HG03378 (cell line): ENCODE results near the gene SRM.
"Not testable (repeated sequence)": the region's sequence is repeated elsewhere in the genome, so short reads cannot be mapped to it uniquely, and the experiment has no call there.

Experiments
- ATAC-seq: cut with Tn5 transposase; IDR thresholded peaks from one replicate; pipeline ENCODE4 v1.9.1; 2021; ENCODE audit warnings: mild to moderate bottlenecking, moderate library complexity; ENCODE audit not compliant: unreplicated experiment

SRM gene

GRCh38 chr1:11023201-11023600, 36.6 kb downstream of the SRM start:
- no peak for ATAC-seq

GRCh38 chr1:11019971-11020370, 39.8 kb downstream of the SRM start:
- ATAC-seq = no peak

- ATAC-seq = not testable (repeated sequence)
These were observed 40.5 kb downstream of the SRM start for GRCh38 chr1:11019358-11019757.

- no peak for ATAC-seq
These were observed 46.7 kb downstream of the SRM start for GRCh38 chr1:11013160-11013531.

- peak; percentile 80 for ATAC-seq
These were observed 47.3 kb downstream of the SRM start, which contains the start of gene TARDBP for GRCh38 chr1:11012260-11013159. TARDBP (plus strand) TSS chr1:11012654; CDS start chr1:11013728, 1,074 bp downstream.
